SU-DHL-6 (cell line): ENCODE results near the gene ARRB1.

Experiments used
- CTCF ChIP-seq: fragments of 200-600 bp; sonication (generic); IDR thresholded peaks from one replicate; pipeline ENCODE4 v1.5.1; 2017; ENCODE audit warnings: antibody characterized with exemption, mild to moderate bottlenecking, low read length, moderate library complexity; ENCODE audit not compliant: insufficient read depth, poor library complexity, severe bottlenecking
- EZH2phosphoT487 ChIP-seq: fragments of 200-600 bp; sonication (generic), shearing (Covaris generic); conservative IDR thresholded peaks from 2 replicates; pipeline ENCODE4 v1.6.1; 2018; ENCODE audit warnings: mild to moderate bottlenecking, antibody characterized with exemption, low read length, moderate library complexity, mixed read lengths

GRCh38 chr11:75233754-75234172, 117.7 kb downstream of the ARRB1 start:
- TF ChIP-seq CTCF (no peak), EZH2phosphoT487 (no peak)
